Brain microvascular endothelial cell (primary cell): Measurements from ENCODE around the gene MAS1.
"Not testable (repeated sequence)": the region's sequence is repeated elsewhere in the genome, so short reads cannot be mapped to it uniquely, and the experiment has no call there.

ENCODE experiments used
- DNase-seq: peaks from one replicate; pipeline ENCODE4 v3.0.0-alpha.2; 2020
- H3K27ac ChIP-seq: fragments of 250-450 bp; sonication (Bioruptor Pico); 2 replicates; pipeline ENCODE4 v1.5.1; 2020; ENCODE audit warnings: mild to moderate bottlenecking, moderate library complexity
- H3K27me3 ChIP-seq: fragments of 250-450 bp; sonication (Bioruptor Pico); replicated peaks from 2 replicates; pipeline ENCODE4 v1.5.1; 2020; ENCODE audit warnings: mild to moderate bottlenecking
- H3K36me3 ChIP-seq: fragments of 250-450 bp; sonication (Bioruptor Pico); replicated peaks from 2 replicates; pipeline ENCODE4 v1.5.1; 2020; ENCODE audit warnings: mild to moderate bottlenecking
- H3K4me3 ChIP-seq: 2 replicates; pipeline ENCODE4 v1.5.1; 2011; ENCODE audit warnings: low read depth, mild to moderate bottlenecking, control low read depth, low read length, moderate library complexity
- CTCF ChIP-seq: IDR thresholded peaks from 2 replicates; pipeline ENCODE4 v1.5.1; 2011; ENCODE audit warnings: low read depth, mild to moderate bottlenecking, moderate library complexity, low read length, control low read depth, inconsistent platforms; ENCODE audit errors: missing control alignments
- in situ Hi-C: cut with HindIII; loops from 2 replicates; pipeline ENCODE4 v1.10.0; 2017; ENCODE audit warnings: low sequenced_read_pairs, low pct_ligation_motif_present

Gene MAS1

GRCh38 chr6:159890792-159891191, at the start of gene MAS1:
MAS1 (plus strand) TSS chr6:159890988; CDS start chr6:159906956, 15,968 bp downstream.
- in situ Hi-C loops, result no loop called here
- DNase-seq, result no peak
- no peaks in the 10 kb centered on the region for H3K36me3 ChIP-seq
- TF ChIP-seq CTCF, result no peak
- peaks cover 24% of the 10 kb centered on the region for H3K27me3 ChIP-seq
- no peak within 1 kb of the TSS for H3K4me3 ChIP-seq
- no peak within 1 kb of the TSS for H3K27ac ChIP-seq

- no peaks in the 10 kb centered on the region for H3K36me3 ChIP-seq
- H3K4me3 ChIP-seq, result no peak overlapping the region
- no peaks in the 10 kb centered on the region for H3K27me3 ChIP-seq
- no peak overlapping the region for H3K27ac ChIP-seq
- TF ChIP-seq CTCF, result peak; percentile 54
- in situ Hi-C loops, result no loop called here
- DNase-seq, result no peak
Observed at GRCh38 chr6:159842035-159842434, 48.8 kb upstream of the MAS1 start.

GRCh38 chr6:159844737-159845645, 45.8 kb upstream of the MAS1 start:
- no peak overlapping the region for H3K27ac ChIP-seq
- H3K36me3 ChIP-seq, result no peaks in the 10 kb centered on the region
- in situ Hi-C loops, result no loop called here
- DNase-seq, result no peak
- H3K4me3 ChIP-seq, result no peak overlapping the region
- no peak for TF ChIP-seq CTCF
- no peaks in the 10 kb centered on the region for H3K27me3 ChIP-seq

- H3K27me3 ChIP-seq, H3K4me3 ChIP-seq, DNase-seq, H3K36me3 ChIP-seq, in situ Hi-C loops, H3K27ac ChIP-seq: not testable (repeated sequence)
Observed at GRCh38 chr6:159848552-159848951, 42.2 kb upstream of the MAS1 start.

GRCh38 chr6:159849851-159850250, 40.9 kb upstream of the MAS1 start:
- H3K27ac ChIP-seq, H3K36me3 ChIP-seq, in situ Hi-C loops, DNase-seq, H3K4me3 ChIP-seq, H3K27me3 ChIP-seq: not testable (repeated sequence)

GRCh38 chr6:159852877-159853276, 37.9 kb upstream of the MAS1 start:
- no peak for DNase-seq

More at GRCh38 chr6:159852877-159853276, 37.9 kb upstream of the MAS1 start:
- Histone ChIP-seq H3K27ac (no peak overlapping the region), H3K36me3 (no peaks in the 10 kb centered on the region), H3K27me3 (no peaks in the 10 kb centered on the region), H3K4me3 (no peak overlapping the region)
- in situ Hi-C loops, result no loop called here
- TF ChIP-seq CTCF, result peak; percentile 30
